ENCODE data around the gene GNPAT.

The GNPAT gene

GRCh38 chr1:231240883-231241735 is at the start of gene GNPAT:
TSS of gene GNPAT (plus strand) at chr1:231241212. CDS start at chr1:231241379, 167 bp downstream.
- FAIRE-seq (no peak), DNase-seq (ENCODE audit: insufficient read length, low spot score) (peak; percentile 97)

- FAIRE-seq (no peak), DNase-seq (ENCODE audit: insufficient read length, low spot score) (no peak)
Measured at GRCh38 chr1:231192620-231193163, 48.3 kb upstream of the GNPAT start.

GRCh38 chr1:231193710-231194340 is 47.2 kb upstream of the GNPAT start:
- DNase-seq (ENCODE audit: insufficient read length, low spot score), result no peak
- no peak for FAIRE-seq

GRCh38 chr1:231194476-231194842 is 46.6 kb upstream of the GNPAT start:
- FAIRE-seq (no peak), DNase-seq (ENCODE audit: insufficient read length, low spot score) (no peak)

- no peak for FAIRE-seq
- DNase-seq (ENCODE audit: insufficient read length, low spot score), result no peak
Measured at GRCh38 chr1:231194843-231195516, 46.0 kb upstream of the GNPAT start.

- DNase-seq (ENCODE audit: insufficient read length, low spot score) (no peak), FAIRE-seq (no peak)
Measured at GRCh38 chr1:231196307-231196706, 44.7 kb upstream of the GNPAT start.

- FAIRE-seq, result no peak
- no peak for DNase-seq (ENCODE audit: insufficient read length, low spot score)
Measured at GRCh38 chr1:231196728-231197127, 44.3 kb upstream of the GNPAT start.

GRCh38 chr1:231199868-231200267 is 41.1 kb upstream of the GNPAT start:
- FAIRE-seq (no peak), DNase-seq (ENCODE audit: insufficient read length, low spot score) (no peak)

- FAIRE-seq (no peak), DNase-seq (ENCODE audit: insufficient read length, low spot score) (no peak)
Measured at GRCh38 chr1:231200388-231201031, 40.5 kb upstream of the GNPAT start.

GRCh38 chr1:231201375-231201978 is 39.5 kb upstream of the GNPAT start:
- FAIRE-seq, result no peak
- no peak for DNase-seq (ENCODE audit: insufficient read length, low spot score)

- FAIRE-seq (peak; percentile 26), DNase-seq (ENCODE audit: insufficient read length, low spot score) (no peak)
Measured at GRCh38 chr1:231201979-231202633, 38.9 kb upstream of the GNPAT start.

- FAIRE-seq, result no peak
- no peak for DNase-seq (ENCODE audit: insufficient read length, low spot score)
Measured at GRCh38 chr1:231203259-231204057, 37.6 kb upstream of the GNPAT start.

- DNase-seq (ENCODE audit: insufficient read length, low spot score), result peak; percentile 24
- FAIRE-seq, result no peak
Measured at GRCh38 chr1:231206856-231207255, 34.2 kb upstream of the GNPAT start.

- FAIRE-seq (no peak), DNase-seq (ENCODE audit: insufficient read length, low spot score) (no peak)
Measured at GRCh38 chr1:231207437-231207836, 33.6 kb upstream of the GNPAT start.

- DNase-seq (ENCODE audit: insufficient read length, low spot score) (no peak), FAIRE-seq (no peak)
Measured at GRCh38 chr1:231208980-231209379, 32.0 kb upstream of the GNPAT start.

GRCh38 chr1:231209531-231209930 is 31.5 kb upstream of the GNPAT start:
- no peak for FAIRE-seq
- no peak for DNase-seq (ENCODE audit: insufficient read length, low spot score)

GRCh38 chr1:231210126-231210525 is 30.9 kb upstream of the GNPAT start:
- no peak for DNase-seq (ENCODE audit: insufficient read length, low spot score)
- no peak for FAIRE-seq

GRCh38 chr1:231211005-231211857 is 29.8 kb upstream of the GNPAT start:
- FAIRE-seq (peak; percentile 46), DNase-seq (ENCODE audit: insufficient read length, low spot score) (peak; percentile 87)

Measured in HTR-8/SVneo (cell line).